GM21576 (cell line): ENCODE data around the gene DENND1A.

ENCODE experiments used
- ATAC-seq: cut with Tn5 transposase; IDR thresholded peaks from one replicate; pipeline ENCODE4 v1.9.1; 2021; ENCODE audit warnings: mild to moderate bottlenecking, moderate library complexity; ENCODE audit not compliant: unreplicated experiment

Gene DENND1A

DNA sequence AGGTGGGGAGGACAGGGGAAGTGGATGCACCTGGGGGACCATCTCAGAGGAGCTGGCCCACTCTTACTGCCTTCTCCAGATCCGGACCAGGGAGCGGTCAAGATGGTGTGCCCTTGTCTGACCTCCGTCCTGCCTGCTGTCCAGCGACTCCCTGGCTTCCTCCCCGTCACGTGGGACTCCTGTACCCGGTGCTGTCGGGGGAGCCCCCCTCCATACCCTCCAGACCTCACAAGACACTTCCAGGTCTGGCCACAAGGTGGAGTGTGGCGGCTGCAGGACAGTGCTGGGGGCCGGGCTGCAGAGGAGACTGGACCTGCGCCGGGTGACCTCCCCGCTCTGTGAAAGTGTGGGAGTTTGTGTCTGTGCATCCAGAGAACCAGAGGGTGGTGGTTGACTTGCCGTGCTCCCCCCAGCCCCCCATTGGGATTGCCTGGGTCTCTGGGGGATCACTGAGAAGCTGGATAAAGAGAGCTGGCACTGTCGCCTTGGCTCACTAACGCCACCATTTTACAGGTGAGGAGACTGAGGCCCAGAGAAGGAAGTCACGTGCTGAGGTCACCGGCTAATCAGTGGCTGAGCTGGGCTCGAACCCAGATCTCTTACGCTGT, 575.8 kb downstream of the DENND1A start:
- ATAC-seq = no peak

DNA sequence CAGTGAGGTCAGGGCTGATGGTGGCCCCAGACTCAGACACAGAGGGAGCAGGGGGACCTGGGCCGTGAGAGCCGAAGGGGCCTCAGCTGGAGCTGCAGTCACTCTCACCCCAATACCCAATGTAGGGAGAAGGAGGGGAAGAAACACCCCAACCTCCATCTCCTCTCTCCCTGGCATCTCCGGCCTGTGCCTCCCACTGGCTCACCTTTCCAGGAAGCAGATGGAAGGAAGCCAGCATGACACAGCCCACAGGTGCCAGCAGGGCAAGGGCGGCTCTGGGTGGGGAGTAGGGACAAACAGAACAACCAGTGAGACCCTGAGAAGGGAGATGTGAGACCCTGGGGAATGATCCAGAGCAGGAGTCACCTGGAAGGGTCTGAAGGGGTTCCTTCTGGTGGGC, 576.9 kb downstream of the DENND1A start:
- ATAC-seq = no peak

DNA sequence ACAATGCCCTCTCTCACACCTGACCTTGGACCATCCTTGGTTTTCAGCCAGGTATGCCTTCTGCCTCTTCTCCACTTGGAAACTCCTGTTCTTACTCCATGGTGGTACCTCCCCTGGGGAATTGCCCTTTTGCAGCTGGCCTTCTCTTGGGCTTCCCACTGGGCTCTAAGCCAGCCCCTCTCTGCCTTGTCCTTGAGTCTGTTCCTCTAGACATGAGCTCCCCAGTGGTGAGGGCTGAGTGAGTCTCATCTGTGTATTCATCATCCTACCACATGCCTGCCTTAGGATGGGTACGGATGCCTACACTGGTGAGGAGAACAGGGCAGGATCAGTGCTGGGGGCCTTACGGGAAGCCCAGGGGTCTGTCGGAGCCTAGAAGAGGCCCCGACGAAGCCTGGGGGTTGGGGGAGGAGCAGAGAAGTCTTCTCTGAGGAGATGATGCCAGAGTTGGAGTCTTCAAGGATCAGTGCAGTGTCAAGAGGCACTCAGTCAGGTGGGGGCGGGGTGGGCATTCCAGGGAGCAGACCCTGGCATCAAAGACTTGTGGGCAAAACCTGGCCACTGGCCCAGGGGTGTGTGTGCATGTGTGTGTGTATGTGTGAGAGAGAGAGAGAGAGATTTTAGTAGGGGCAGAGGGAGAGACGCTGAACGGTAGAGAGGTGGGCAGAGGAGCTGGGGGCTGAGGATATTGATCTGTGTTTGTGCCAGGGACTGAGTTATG, 579.2 kb downstream of the DENND1A start:
- no peak for ATAC-seq

DNA sequence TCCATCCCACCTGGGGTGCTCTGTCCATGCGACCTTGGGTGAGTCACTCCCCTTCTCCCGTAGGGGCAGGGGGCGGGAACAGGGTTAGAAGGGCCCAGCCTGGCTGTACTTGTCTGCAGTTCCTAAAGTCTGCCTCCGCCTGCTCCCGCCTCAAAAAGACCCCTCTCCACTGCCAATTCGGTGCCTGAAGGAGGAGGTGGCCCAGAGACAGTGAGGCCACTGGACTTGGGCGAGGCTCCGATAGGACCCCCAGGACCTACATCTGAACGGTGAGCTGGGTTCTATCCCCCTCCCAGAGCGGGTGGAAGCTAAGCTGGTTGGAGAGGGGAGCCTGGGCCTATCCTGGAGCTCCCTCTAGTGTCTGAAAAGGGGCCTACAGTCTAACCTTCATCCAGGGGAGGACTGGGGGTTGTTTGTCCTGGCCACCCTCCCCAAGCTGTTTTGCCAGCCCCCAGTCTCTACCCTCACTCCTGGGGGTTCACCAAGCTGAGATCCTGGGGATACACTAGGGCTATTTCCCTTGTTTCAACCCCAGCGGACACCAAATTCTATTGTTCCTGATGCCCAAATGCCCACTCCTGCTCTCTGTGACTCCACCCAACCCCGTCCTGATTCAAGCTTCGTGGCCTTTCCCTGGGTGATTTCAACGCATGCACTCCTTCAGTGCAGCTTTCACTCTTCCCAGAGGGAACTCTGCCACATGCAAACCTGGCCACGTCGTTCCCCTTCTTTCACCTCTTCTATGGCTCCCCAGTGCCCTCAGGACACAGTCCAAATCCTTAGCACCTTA, 580.0 kb downstream of the DENND1A start:
- ATAC-seq = peak; percentile 58

DNA sequence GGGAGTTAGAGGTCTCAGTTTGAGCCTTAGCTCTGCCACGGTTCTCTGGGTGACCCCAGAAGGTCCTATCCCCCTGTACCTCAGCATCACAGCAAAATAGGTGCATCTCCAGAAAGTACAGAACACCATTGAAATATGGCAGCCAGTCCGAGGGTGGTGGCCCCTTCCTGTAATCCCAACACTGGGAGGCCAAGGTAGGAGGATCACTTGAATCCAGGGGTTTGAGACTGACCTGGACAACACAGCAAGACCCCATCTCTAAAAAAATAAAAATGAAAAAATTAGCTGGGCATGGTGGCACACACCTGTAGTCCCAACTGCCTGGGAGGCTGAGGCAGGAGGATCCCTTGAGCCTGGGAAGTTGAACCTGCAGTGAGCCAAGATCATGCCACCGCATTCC, 580.9 kb downstream of the DENND1A start:
- no peak for ATAC-seq

DNA sequence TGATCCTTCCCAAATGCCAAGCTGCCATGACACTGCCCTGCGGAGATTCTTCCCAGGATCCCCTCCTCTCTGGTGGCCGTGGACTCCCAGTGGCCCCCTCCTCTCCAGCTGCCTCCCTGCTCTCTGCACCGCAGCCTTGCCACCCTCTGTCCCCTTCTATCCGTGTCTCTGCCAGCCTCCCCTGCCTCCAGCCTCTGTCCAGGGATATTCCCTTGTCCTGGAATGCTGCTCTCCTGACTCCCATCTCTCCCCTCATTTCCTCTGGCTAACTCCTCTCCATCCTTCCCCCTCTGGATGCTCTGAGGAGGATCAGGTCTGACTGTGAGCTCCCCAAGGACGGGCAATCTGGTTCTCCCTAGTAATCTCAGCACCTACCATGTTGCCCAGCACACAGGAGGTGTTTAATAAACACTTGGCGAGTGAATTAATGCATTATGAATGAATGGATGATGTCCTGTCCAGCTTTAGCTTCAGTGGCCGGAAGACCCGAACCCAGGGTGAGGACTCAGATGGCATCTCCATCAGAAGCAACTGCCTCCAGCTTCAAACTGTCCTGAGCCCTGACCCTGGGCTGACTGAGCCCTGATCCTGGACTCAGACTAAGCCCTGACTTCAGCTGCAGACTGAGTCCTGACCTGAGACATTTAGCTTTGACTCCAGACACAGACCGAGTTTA, 581.5 kb downstream of the DENND1A start:
- no peak for ATAC-seq

DNA sequence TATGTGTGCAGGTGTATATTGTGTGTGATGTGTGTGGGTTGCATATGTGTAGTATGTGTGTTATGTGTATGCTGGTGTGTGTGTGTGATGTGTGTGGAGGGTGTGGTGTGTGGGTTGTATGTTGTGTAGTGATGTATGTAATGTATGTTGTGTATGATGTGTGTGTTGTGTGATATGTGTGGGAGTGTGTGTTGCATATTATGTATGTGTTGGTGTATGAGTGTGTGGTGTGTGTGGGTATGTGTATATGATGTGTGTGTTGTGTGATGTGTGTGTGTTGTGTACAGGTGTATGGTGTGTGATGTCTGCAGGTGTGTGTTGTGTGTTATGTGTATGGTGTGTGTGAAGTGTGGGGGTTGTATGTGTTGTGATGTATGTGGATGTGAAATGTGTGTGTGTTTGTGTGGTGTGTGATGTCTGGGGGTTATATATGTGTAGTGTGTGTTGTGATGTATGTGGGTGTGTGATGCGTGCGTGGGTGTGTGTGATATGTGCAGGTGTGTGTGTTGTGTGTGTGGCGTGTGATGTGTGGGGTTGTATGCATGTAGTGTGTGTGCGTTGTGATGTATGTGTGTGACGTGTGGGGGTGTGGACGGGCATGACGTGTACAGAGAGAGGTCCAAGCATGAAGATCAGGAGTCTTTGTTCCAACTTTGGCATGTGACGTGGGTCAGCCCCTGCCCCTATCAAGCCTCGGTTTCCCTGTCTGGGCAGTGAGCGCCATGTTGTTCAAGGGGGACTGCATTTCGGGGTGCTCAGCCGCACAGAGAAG, 582.5 kb downstream of the DENND1A start:
- ATAC-seq = no peak

DNA sequence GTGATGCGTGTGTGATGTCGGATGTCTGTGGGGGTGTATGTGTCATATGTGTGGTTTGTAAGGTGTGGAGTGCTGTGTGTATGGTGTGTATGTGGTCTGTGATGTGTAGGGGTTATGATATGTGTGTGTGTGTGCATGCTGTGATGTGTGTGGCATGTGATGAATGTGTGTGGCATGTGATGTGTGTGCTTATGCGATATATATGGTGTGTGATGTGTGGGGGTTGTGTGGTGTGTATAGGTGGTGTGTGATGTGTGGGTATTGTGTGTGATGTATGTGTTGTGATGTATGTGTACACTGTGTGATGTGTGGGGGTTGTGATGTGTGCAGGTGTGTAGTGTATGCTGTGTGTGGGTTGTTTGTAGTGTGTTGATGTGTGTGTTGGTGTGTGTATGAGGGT, 583.1 kb downstream of the DENND1A start:
- ATAC-seq = no peak

DNA sequence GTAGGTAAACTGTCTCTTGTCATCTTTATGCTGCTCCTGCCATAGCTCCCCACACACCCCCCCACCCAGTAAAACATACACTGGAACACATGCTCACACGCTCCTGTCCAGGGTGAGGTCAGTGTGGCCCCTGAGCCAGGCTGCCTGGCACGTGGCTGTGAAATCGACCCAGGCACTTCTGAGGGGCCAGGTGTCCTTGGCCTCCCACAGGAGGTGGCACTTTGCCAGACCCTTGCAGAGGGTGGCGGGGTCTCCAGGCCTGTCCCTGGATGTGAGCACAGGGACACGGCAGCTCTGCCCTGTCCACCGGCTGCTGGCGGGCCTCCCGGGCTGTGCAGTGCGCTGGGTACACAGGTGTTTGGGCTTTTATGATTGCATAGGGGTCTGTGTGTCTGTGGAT, 583.9 kb downstream of the DENND1A start:
- no peak for ATAC-seq

DNA sequence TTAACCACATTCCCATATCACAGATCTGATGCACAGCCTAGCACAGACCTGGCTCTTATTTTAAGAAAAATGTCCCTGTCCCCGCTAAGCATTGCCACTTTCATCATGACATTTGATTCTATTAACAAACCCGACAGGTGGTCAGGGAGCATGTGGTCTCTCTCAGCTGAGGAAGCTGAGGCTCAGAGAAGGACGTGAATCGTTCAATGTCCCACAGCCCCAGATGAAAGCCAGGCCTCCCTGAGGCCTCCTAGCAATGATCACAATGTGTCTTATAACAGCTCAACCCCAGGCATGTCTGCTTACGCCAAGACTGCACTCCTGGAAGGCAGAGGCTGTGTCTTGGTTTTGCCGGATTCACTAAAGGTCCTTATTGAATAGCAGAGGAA, 584.4 kb downstream of the DENND1A start:
- ATAC-seq = no peak

DNA sequence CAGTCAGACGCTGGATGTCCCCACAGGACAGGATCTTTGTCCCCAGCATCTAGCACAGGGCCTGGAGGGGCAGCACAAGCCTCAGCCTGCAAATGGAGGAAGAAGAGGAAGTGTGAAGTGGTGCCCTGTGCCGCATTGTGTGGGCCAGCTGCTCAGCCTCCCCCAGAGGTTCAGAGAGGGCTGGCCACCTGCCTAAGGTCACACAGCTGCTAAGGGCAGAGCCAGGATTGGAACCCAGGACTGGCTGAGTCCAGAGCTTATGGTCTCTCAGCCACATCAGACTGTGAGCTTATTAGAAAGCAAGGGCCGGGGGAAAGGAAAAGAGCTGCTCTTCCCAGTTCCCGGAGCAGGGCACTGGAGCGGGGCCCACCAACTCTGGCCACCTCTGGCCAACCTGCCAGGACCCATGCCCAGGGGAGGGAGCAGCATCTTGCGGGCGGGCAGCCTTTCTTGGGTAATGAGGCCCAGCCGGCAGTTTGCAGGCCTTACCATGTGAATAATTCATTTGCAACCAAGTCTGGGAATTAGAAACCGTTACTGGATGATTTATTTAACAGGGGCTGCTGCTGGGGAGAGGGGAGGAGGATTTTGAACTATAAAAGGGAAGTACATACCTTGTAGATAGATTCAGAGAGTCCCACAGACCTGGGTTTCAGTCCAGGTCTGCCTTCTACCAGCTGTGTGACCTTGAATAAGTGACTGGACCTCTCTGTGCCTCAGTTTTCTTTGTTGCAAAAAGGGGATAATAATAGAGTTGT, 585.6 kb downstream of the DENND1A start:
- ATAC-seq = no peak

DNA sequence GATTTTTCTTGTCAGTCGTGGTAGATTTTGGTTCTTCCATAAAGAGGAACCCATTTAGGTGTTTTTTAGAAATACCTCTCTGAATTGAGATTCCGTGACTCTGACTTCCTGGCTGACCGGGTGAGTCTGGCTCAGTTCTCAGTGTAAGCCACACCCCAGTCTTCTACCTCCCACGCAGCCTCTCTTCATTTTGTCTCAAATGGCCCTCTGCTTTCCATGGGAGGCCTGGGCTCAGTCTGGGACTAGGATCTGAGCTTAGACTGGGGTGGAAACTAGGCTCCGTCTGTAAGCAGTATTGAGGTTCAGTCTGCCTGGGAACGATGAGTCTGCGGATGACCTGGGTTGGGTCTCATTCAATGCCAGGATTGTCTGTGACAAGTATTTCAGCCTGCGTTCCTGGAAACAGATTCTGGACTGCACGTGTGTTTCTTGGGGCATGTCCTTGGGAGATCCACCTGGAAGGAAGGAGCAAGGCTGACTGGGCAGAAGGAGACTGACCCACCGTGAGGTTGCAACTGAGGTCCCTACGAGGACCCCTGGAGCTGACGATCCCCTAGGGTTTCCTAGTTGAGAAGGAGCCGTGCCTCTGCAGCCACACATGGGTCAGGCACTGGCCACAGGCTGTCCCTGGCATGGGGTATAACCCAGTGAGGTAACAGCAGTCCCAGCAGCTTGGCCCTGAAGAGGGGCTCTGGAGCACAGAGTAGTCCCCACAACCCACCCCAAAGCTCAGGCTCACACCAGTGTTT, 586.3 kb downstream of the DENND1A start:
- ATAC-seq = no peak

DNA sequence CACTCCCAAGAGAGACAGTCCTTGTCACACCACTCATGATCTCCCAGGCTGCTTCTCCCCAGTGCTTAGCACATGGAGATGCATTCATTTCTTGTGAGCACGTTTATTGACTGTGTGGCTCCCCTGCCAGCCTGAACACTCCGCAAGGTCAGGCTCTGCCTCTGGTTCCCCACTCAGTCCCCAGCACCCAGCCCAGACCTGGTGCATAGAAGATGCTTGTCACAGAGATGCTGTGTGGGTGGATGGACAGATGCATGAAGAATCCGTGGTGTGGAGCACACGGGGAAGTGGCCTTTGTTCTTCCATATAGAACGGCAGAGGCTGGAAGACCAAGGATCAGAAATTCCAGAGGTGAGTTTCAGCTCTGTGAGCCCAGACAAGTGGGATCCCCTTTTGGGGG, 587.7 kb downstream of the DENND1A start:
- ATAC-seq = no peak

DNA sequence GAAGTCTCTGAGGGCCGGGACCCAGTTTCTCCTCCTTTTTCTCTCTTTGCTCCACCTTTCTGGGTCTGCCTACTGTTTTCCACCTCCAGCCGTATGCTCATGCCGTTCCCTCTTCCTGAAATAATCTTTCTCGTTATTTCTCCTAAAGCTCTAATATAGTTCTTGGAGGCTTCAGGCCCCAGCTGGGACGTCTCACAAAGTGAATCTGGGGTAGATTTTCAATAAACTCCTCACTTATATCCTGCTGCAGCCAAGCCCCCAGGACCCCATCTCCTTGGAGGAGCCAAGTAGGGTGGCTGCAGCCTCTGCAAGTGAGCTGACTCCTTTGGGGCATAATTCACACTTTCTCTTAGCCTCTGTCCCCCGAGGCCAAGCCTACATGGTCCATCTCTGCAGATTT, 588.1 kb downstream of the DENND1A start:
- no peak for ATAC-seq

DNA sequence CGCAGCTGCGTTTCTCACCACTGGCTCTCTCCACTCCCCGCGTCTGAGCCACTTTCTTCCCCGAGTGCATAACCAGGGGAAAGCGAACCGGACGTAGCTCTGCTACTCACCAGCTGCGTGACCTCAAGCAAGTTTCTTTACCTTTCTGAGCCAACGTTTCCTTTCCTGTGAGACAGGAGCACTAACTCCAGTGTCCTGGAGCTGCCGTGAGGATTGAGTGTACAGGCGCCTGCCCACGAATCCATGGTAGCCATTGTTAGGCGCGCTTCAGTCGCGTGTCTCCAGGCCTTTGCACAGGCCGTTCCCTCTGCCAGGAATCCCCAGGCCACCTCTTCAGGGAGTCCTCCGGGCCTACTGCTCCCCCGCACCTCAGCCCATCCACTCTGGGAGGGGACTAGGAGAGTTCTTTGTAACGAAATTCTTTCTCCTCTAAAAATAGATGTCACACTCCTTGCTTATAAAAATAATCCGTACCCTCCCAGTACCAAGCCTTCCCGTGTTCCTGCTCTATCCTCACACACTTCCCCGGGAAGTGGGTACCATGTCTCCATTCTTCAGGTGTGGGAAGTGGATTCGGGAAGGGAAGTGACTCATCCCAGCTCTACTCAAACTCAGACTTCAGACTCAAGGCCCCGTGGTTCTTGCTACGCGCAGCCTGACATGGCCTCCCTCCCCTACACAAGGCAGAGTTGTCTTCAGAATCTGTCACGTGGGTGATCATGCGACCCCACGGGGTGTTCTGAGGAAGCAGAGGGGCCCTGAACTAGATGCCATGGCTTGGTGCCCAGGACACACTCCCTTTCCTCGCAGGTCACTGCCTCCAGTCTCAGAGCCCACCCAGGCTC, 590.0 kb downstream of the DENND1A start:
- peak; percentile 39 for ATAC-seq

DNA sequence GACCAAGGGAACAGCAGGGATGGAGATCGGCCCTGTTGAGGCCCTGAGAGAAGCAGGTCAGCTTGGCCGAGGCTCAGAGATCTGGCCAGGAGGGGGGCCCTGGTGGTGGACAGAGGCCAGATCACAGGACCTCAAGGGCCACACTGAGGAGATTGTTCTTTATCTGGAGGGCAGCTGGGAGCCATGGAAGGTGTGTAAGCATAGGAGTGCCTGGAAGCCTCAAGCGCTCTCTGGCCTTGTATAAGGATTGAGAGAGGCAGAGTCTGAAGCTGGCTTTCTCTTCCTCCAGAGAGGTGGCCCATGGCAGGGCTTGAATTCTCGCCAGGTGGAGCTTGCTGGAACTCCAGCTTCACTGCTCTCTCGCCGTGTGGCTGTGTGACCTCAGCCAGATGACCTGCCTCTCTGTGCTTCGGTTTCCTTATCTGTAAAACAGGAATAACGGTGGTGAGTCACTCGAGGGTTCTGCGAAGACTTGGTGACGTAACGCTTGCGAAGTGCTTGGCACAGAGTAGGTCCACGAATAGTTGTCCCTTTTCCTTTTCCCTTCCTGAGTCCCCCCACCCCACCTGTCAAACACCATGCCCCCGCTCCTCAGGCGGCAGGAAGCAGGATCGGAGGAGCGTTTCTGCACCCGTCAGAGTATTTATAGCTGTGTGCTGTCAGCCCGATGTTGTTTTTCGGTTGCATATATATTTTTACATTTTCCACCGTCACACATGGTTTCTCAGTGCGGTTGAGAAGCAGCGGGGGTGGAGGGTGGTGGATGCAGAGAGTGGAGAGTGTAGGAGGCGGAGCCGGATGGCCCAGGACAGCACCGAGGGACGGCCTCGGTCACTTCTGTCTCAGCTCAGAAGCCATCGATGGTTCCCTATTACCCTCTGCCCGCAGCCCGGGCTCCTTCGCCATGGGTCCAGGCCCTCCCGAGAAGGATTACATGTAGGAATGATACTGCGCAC, 590.9 kb downstream of the DENND1A start:
- ATAC-seq = peak; percentile 66

DNA sequence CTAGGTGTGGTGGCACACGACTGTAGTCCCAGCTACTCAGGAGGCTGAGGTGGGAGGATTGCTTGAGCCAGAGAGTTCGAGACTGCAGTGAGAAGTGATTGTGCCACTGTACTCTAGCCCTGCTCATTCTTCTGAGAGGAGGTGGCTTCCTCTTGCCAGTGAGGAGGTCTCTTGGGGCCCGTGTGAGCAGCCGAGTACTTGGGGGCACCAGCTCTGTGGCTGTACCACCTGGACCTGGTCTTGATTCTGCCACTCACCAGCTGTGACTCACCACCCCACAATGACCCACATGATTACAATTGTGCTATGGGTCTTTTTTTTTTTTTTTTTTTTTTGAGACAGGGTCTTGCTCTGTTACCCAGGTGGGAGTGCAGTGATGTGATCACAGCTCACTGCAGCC, 592.0 kb downstream of the DENND1A start:
- ATAC-seq = no peak
